ENCODE data around the gene PHF21A.

PHF21A gene

DNA sequence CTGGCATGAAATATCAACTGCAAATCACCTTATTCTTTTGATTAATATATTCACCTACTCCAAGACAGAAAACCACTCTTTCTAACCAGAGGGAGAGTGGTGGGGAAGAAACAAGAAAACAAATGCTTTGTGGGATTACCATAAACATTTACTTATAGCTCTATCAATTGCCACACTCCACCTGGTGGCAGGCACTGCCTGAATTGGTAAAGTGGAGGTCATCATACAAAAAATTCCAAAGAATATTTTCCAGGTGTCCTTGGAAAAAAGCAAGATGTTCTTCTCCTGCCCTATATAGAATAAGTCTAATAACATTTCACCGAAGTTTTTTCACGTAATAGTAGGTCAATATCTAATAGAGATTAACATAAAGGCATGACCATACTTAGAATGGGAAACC, 45.3 kb downstream of the PHF21A start:
- Histone ChIP-seq H3K9me2 (replicated peaks; ENCODE audit: low read depth, low read length) (no peaks in the 10 kb centered on the region), H3K9ac (ENCODE audit: low read depth, low read length, poor library complexity, severe bottlenecking) (no peak overlapping the region), H2AFZ (ENCODE audit: low read length) (no peak overlapping the region), H3K36me3 (ENCODE audit: insufficient read depth, low read length) (peaks cover 53% of the 10 kb centered on the region; the same call in 1 of the 2 replicates), H3F3A (ENCODE audit: low read depth) (no peaks in the 10 kb centered on the region), H4K20me1 (ENCODE audit: insufficient read depth, low read length, poor library complexity, severe bottlenecking) (peaks cover 4% of the 10 kb centered on the region), H3K4me2 (ENCODE audit: low read depth, low read length, poor library complexity, severe bottlenecking) (no peak overlapping the region), H3K9me3 (ENCODE audit: insufficient read depth, low read depth, low read length) (no peaks in the 10 kb centered on the region), H3K27me3 (ENCODE audit: insufficient read depth, low read length, poor library complexity, severe bottlenecking) (no peaks in the 10 kb centered on the region), H3K79me2 (ENCODE audit: insufficient read depth, low read length) (no peaks in the 10 kb centered on the region; the same call in 1 of the 2 replicates), H3K4me3 (ENCODE audit: low read length, poor library complexity, severe bottlenecking) (no peak overlapping the region), H3K4me1 (ENCODE audit: insufficient read depth, low read length, poor library complexity, severe bottlenecking) (no peaks in the 10 kb centered on the region)
- TF ChIP-seq, protein P1, sequence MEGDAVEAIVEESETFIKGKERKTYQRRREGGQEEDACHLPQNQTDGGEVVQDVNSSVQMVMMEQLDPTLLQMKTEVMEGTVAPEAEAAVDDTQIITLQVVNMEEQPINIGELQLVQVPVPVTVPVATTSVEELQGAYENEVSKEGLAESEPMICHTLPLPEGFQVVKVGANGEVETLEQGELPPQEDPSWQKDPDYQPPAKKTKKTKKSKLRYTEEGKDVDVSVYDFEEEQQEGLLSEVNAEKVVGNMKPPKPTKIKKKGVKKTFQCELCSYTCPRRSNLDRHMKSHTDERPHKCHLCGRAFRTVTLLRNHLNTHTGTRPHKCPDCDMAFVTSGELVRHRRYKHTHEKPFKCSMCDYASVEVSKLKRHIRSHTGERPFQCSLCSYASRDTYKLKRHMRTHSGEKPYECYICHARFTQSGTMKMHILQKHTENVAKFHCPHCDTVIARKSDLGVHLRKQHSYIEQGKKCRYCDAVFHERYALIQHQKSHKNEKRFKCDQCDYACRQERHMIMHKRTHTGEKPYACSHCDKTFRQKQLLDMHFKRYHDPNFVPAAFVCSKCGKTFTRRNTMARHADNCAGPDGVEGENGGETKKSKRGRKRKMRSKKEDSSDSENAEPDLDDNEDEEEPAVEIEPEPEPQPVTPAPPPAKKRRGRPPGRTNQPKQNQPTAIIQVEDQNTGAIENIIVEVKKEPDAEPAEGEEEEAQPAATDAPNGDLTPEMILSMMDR (conservative IDR thresholded peaks at IDR 0.05; ENCODE audit: low read length): peak; percentile 39
- no peak for TF ChIP-seq EZH2phosphoT487 (IDR thresholded peaks at IDR 0.05; ENCODE audit: borderline replicate concordance)

DNA sequence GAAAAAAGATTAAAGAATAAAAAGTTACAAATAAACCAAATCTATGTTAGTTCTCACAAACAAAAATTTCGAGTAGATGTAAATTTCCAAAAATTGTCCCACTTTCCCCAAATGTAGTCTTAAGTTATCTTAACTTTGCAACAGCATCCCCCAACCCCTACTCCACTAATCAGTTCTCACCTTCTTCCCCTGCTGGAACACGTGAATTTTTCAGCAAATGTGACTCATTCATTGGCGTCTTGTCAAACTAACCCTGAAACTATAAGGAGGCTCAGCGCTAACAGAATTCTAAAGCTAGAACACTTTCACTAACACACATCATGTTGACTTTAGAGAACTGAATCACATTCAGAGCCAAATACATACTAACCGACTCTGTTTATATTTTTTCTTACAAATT, 46.1 kb downstream of the PHF21A start:
- Histone ChIP-seq H3K36me3 (ENCODE audit: insufficient read depth, low read length) (peaks cover 52% of the 10 kb centered on the region; the same call in 1 of the 2 replicates), H4K20me1 (ENCODE audit: insufficient read depth, low read length, poor library complexity, severe bottlenecking) (peaks cover 5% of the 10 kb centered on the region), H3K79me2 (ENCODE audit: insufficient read depth, low read length) (no peaks in the 10 kb centered on the region; the same call in 1 of the 2 replicates), H3K4me3 (ENCODE audit: low read length, poor library complexity, severe bottlenecking) (no peak overlapping the region), H3K9ac (ENCODE audit: low read depth, low read length, poor library complexity, severe bottlenecking) (no peak overlapping the region), H3F3A (ENCODE audit: low read depth) (no peaks in the 10 kb centered on the region), H3K9me2 (replicated peaks; ENCODE audit: low read depth, low read length) (no peaks in the 10 kb centered on the region), H2AFZ (ENCODE audit: low read length) (no peak overlapping the region), H3K27me3 (ENCODE audit: insufficient read depth, low read length, poor library complexity, severe bottlenecking) (no peaks in the 10 kb centered on the region), H3K4me1 (ENCODE audit: insufficient read depth, low read length, poor library complexity, severe bottlenecking) (no peaks in the 10 kb centered on the region), H3K9me3 (ENCODE audit: insufficient read depth, low read depth, low read length) (no peaks in the 10 kb centered on the region), H3K4me2 (ENCODE audit: low read depth, low read length, poor library complexity, severe bottlenecking) (no peak overlapping the region)
- TF ChIP-seq, protein P1 (conservative IDR thresholded peaks at IDR 0.05; ENCODE audit: low read length): no peak
- TF ChIP-seq EZH2phosphoT487 (IDR thresholded peaks at IDR 0.05; ENCODE audit: borderline replicate concordance): no peak

DNA sequence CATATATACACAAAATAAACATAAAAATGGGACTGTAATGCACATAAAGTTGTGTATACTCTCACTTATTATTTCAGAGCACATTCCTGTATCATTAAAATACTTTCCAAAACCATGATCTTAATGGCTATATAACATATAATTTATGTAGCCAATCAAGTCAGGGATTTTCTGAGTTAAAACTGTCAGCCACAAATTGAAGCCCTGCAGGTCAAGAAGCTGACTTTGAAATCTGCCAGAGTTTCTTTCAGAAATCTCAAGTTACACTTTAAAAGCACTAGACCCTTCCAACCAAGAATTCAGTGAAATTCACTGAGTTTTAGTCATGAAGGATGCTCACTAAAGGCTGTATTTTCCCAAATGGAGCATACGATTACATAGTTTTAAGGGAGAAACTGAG, 47.6 kb downstream of the PHF21A start:
- Histone ChIP-seq H3F3A (ENCODE audit: low read depth) (no peaks in the 10 kb centered on the region), H3K4me2 (ENCODE audit: low read depth, low read length, poor library complexity, severe bottlenecking) (no peak overlapping the region), H2AFZ (ENCODE audit: low read length) (no peak overlapping the region), H3K9ac (ENCODE audit: low read depth, low read length, poor library complexity, severe bottlenecking) (no peak overlapping the region), H4K20me1 (ENCODE audit: insufficient read depth, low read length, poor library complexity, severe bottlenecking) (peaks cover 5% of the 10 kb centered on the region), H3K36me3 (ENCODE audit: insufficient read depth, low read length) (peaks cover 66% of the 10 kb centered on the region; the same call in 1 of the 2 replicates), H3K9me3 (ENCODE audit: insufficient read depth, low read depth, low read length) (no peaks in the 10 kb centered on the region), H3K4me3 (ENCODE audit: low read length, poor library complexity, severe bottlenecking) (no peak overlapping the region), H3K79me2 (ENCODE audit: insufficient read depth, low read length) (peaks cover 4% of the 10 kb centered on the region; the same call in 1 of the 2 replicates), H3K9me2 (replicated peaks; ENCODE audit: low read depth, low read length) (no peaks in the 10 kb centered on the region), H3K27me3 (ENCODE audit: insufficient read depth, low read length, poor library complexity, severe bottlenecking) (no peaks in the 10 kb centered on the region), H3K4me1 (ENCODE audit: insufficient read depth, low read length, poor library complexity, severe bottlenecking) (no peaks in the 10 kb centered on the region)
- TF ChIP-seq, protein P1 (conservative IDR thresholded peaks at IDR 0.05; ENCODE audit: low read length): no peak
- TF ChIP-seq EZH2phosphoT487 (IDR thresholded peaks at IDR 0.05; ENCODE audit: borderline replicate concordance): no peak
